ENCODE data around the gene USP10. TPM values are rescaled to one million over a fixed set of nuclear protein-coding genes. Genes with fewer than 3 reads are reported as not detected.

Gene USP10
- total RNA-seq, 1 donor from 2014 or later = 33.8 TPM

DNA sequence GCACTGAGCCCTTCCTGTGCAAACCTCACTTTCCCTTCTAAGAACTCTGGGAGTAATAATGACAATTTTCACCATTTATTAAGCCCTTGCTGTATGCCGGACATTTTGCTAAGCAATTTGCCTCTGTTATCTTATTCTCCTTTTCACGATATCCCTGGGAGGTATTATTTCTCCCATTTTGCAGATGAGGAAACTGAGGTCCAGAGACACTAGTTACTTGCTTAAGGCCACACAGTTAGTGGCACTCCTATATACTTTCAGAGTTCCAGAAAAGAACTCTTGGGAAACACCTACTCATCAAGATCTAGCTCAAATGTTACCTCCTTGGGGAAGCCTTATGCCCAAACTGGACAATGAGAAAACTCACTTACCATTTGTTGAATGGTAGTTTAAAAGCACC lies 4.8 kb upstream of the USP10 start:
- DNase-seq (ENCODE audit: low spot score) = no peak
- ATAC-seq = no peak

DNA sequence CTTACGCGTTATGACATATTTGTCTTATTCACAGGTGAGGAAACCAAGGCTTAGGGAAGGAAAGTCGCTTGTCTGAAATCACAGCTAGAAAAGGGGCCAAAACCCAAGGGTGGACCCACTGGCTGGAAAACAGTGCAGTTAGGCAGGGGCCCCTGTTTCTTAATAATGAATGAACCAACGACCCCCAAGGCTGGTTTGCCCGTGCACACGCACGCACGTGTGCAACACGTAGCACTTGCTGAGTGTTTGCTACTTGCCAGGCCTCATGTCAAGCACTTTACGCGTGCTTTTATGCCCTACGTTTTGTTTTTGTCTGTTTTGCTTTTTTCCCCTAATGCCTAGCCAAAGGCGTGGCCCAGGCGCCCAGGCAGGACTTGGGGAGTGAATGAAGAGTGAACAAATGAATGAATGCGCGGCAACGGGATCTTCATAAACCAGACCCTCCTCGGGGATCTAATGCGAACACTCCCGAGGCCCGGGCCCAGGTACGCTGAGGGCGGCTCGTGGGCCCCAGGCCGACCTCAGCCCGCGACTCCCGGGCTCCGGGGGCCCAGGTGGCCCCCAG lies 571 bp upstream of the USP10 start:
- no peak for DNase-seq (ENCODE audit: low spot score)
- peak; percentile 26 for ATAC-seq

DNA sequence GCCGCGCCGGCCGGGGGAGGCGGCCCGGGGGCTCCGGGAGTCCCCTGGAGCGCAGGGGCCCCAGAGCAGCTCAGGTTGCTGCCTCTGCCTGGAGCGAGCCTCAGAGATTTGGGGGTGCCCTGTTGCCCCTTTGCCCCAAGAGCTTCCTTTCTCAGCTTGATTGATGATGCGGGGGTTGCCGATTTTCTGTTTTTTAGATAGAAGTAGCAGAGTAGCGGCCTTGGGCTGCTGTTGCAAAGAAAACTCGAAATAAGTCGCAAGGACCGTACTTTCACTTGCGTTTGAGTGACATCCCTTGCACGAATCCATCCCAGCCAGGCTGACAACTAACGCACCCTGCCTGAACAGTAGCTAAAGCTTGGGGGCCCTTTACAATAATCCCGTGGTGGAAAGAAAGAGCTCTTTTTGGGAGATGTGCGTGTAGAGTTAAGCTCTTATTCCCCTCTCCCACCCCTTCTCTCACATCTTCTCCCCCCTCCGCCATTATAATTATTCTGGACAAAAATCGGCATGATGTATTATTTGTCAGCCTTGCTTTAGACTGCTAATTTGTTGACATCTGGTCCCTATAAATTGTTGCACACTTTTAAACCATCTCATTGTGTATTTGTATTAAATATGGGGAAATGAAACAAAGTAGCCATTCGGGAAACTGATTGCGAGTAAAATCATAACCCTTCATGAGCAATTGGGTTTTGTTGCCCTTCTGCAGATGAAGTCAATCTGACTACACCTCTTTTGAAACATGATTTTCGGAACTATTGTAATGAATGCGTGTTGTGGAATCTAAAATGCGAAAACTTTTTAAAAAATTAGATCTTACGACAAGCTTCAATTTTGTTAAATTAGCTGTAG lies 873 bp downstream of the USP10 start:
- peak; percentile 68 for ATAC-seq

DNA sequence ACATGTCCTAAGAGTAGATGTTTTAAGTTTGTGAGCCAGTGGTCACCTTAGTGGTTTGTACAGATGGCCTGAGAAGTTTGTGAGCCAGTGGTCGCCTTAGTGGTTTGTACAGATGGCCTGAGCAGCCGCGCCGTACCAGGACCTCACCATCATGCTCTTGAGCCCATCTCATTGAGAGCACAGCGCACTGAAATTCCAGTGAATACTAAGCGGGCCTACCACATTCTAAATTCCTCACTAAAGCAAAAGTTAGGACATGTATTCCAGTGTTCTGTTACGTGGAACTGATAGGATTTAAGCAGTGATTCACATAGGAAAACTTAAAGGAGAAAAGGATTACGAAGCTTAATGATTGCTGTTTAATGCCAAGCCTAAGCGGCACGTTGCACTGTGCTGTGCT lies 3.9 kb downstream of the USP10 start:
- peak; percentile 24 for DNase-seq (ENCODE audit: low spot score)
- no peak for ATAC-seq

More for the DNA sequence above, 873 bp downstream of the USP10 start:
- no peak for DNase-seq (ENCODE audit: low spot score)

DNA sequence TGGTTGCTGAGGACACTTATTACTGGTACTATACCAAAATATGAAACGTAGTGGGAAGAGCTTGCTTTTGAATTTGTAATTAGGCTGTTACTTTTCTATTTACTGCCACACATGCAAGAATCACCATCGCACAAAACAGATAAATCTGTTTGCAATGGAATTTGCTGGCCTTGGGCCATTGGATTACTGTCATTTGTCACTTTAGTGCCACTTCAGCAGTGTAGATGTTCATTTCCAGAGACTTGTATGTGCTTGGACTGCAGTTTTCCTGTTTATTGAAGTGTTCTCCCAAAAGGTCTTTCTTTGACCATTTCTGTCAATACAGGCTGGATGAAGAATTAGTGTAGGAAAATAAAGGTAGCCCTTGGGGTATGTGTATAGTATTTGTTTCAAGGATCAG lies 4.5 kb downstream of the USP10 start:
- peak; percentile 24 for DNase-seq (ENCODE audit: low spot score)
- no peak for ATAC-seq

DNA sequence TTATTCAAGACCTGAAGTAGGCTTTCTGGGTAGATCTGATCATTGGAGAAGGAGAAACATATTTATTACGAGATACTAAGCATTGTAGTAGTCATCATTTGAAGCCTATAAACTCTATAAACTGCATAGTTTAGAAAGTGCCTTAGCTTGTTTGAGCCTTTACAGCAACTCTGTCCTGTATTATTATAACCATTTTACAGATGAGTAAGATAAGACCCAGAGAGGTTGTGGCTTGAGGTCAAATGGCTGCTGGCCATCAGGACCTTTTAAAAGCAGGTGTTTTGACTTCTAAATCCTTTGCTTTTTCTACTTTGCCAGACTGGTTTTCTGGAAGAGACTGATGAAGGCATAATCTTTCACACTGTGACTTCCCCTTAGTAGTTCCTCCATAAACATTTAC lies 7.1 kb downstream of the USP10 start:
- no peak for DNase-seq (ENCODE audit: low spot score)

DNA sequence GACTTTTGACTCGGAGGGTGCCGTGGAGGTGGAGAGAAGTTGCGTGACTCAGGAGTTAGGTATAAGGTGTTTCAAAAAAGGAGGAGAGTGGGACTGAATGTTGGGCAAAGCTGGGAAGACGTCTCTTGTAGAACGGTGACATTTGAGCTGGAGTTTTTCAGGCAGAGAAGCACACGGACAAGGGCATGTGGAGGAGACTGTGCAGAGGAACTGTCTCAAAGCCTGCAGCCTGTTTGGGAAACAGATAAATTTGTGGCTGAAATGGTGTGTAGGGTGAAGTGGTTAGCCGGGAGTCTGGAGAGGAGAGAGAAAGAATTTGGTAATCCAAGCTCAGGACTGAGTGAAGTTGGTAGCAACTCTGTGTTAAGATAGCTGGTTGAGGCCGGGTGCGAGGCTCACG lies 9.8 kb downstream of the USP10 start:
- ATAC-seq (no peak), DNase-seq (ENCODE audit: low spot score) (no peak)

More for the DNA sequence above, 7.1 kb downstream of the USP10 start:
- ATAC-seq = no peak

DNA sequence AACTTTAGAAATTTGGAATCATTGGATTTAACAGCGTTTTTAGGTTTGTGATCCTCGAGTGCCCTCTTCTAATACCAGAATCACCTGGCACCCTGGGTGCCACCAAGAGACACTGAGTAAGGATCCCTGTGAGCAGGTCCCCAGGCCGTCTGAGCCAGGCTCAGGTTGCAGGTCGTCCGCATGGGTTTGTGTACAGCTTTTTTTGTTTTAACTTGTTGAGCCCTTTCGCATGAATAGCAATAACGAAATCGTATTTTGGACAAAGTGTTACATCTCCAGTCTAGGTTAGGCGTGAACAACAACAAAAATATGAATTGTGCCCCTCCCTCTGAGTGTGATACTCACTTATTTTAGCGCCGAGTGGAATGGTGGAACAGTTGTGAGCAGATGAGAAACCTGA lies 10.9 kb downstream of the USP10 start:
- no peak for ATAC-seq
- no peak for DNase-seq (ENCODE audit: low spot score)

DNA sequence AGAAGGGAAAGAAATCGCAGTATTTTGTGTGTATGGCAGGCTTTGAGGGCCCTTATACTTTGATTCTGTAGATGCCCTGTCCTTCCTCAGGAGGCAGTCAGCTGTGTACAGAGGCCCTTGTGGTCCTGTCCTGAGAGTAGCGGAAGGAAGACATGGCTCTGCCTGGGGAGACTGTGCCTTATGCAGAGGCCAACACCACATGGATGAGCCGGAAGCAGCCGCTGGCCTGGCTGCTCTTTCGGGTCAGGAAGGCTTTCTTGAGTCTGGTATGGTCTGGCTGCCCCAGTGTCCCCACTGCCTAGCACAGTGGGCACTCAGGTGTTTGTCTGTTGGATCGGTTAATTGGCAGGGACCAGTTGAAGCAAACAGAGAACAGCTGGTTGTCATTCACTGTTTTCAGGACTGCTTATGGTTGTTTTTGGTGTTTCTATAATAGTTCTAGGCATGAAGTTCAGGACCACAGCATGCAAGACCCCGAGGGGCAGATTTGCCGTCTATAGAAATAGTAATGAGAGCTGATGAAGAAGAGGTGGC lies 12.4 kb downstream of the USP10 start:
- ATAC-seq (peak; percentile 53), DNase-seq (ENCODE audit: low spot score) (no peak)

DNA sequence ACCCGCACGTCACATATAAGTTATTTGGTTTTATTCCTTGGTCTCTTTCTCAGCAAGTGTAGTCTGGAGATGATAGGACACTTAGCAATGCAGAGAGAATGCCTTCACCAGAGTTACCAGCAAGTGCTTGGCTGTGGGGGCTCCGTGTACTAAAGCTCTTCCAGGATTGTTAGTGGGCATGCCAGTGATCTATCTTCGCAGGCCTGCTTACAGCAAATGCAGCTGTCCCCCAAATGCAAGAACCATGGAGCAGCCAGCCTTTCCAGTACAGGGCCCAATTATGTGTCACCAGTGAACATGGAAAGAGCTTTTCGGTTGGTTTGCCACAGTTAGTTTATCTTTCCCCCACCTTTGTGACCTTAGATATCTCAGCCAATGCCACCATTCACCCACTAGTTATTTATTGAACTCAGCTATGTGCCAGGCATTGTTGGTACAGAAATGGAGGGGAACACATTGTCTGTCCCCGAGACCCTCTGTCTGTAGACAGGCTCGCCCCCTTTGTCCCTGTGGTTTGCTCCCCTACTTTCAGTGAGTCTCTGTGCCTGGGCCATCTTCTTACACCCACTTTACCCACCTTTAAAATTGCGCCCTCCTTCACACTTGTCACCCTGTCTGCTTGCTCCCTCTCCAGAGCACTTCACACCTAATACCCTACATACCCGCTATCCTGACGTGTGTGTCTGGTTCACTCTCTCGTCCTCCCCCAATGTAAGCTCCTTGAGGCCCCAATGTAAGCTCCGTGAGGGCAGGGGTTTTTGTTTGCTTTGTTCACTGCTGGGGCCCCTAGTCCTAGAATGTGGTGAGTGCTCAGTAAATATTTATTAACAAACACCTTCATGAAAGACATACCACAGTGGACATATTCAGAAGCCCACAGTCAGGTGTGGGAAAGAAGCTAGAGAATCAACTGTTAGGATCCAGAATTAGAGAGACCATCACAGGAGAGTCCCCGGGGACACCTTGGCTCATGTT lies 13.3 kb downstream of the USP10 start:
- DNase-seq (ENCODE audit: low spot score) = no peak
- ATAC-seq = peak; percentile 67

DNA sequence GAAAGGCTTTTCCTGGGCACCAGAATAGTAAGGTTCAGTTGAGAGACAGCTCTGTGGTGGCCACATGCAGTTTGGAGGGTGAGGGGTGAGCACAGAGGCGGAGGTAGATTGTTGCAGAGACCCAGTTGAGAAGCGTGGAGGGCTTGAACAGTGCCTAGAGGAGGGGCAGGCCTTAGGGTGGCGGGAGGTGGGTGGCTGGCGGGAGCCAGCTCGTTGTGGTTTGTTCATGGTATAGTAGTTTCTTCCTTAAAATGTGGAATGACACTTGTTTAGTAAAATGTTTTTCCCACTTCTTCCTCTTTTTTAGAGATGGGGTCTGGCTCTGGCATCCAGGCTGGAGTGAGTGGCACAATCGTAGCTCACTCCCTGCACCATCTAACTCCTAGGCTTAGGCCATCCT lies 14.2 kb downstream of the USP10 start:
- no peak for ATAC-seq

DNA sequence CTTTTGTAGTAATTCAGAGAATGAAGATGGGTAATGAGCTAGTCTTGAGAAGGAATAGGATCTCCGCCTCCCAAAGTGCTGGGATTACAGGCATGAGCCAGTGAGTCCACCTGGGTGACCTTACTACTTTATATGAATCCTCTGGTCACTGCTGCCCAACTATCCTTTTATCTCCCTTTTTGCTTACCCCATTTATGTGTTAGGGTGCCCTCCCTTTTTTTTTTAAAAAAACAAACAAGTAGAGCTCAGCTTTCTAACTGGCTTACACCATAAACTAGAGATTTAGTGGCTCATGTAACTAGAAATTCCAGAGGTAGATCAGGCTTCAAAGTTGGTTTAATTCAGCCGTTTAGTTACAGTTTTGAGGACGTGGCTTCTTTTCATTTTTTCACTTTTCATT lies 15.6 kb downstream of the USP10 start:
- DNase-seq (ENCODE audit: low spot score) (no peak), ATAC-seq (no peak)

More for the DNA sequence above, 14.2 kb downstream of the USP10 start:
- no peak for DNase-seq (ENCODE audit: low spot score)

DNA sequence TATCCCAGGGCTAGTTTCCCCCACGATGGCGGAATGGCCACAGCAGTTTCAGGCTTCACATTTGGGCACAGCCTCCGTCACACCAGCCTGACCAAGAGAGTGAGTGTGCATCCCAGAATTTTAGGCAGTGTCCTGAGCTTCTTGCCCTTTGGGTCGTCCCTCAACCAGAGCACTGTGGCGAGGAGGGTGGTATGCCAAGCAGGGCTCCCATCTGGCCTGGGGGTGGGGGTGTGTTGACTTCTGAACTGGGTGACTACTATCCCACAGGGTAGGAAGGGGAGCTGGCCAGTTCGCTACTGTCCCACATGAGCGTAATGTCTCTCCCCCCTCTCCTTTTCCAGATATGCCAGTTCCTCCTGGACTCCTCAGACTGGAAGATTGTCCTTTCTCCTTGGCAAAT lies 16.1 kb downstream of the USP10 start:
- DNase-seq (ENCODE audit: low spot score) = no peak
- no peak for ATAC-seq

DNA sequence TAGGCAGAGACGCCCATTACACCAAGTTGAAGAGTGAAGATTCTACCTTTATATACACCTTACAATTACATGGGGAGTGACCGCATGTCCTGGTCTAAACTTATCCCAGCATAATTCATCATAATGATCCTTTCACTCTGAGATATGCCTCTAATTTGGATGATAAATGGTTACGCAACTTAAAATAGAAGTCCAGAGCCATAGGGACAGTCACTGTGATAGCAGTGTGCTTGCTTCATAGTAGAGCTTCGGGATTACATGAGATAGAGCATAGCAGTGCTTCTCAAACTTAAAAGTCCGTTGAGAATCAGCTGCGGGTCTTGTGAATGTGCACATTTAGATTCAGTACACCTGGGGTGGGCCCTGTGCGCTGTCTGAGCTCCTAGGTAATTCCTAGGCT lies 16.9 kb downstream of the USP10 start:
- no peak for ATAC-seq
- no peak for DNase-seq (ENCODE audit: low spot score)

DNA sequence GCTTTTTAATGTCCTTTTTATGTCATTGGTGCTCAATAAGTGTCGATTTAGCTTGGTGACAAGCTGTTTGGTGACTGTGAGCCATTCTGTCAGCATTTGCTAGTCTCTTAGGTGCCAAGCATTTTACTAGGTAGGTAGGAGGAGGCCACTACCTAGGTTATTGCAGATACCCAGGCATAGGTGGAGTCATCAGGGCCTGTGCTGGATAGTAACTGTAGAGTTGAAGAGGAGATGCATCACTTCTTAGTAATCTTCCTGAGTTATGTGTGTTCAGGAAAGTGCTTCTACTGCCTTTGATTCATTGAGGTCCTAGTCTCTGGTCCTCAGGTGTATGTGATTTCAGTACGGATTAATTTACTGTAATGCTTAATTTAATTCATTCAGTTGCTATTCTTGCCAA lies 17.7 kb downstream of the USP10 start:
- DNase-seq (ENCODE audit: low spot score) (no peak), ATAC-seq (no peak)

DNA sequence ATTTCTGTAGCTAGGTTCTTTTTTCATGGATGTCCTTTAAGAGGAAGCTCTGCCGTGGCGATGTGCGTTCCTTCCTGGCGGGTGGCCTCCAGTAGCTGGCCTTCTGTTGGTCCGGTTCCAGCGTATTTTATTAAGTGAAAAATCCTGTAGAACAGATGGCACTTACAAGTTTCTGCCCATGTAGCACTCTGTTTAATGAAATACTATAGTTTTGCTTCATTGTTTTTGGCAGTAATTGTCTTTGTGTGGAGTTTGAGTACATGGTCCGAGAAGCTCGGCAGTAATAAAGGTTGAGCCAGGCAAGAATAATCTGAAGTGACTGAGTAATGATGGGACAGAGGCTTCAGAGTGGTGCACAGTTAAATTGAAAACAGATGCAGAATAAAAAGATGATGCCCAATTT lies 20.4 kb downstream of the USP10 start:
- DNase-seq (ENCODE audit: low spot score) = no peak
- no peak for ATAC-seq

DNA sequence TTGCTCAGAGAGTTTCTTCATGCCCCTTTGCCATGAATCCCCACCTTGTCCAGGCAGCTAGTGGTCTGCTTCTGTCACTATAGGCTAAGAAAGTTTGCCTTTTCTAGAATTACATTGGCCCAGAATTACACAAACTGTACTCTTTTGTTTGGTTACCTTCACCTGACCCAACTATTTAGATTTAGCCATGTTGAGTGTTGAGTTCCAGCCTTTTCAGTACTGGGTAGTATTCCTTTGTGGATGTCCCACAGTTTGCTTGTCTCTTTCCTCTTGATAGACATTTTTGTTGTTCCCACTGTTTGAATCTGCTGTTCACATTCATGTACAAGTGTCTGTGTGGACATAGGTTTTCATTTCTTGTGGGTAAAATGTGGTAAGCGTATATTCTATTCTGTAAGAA lies 22.3 kb downstream of the USP10 start:
- DNase-seq (ENCODE audit: low spot score) (no peak), ATAC-seq (no peak)

DNA sequence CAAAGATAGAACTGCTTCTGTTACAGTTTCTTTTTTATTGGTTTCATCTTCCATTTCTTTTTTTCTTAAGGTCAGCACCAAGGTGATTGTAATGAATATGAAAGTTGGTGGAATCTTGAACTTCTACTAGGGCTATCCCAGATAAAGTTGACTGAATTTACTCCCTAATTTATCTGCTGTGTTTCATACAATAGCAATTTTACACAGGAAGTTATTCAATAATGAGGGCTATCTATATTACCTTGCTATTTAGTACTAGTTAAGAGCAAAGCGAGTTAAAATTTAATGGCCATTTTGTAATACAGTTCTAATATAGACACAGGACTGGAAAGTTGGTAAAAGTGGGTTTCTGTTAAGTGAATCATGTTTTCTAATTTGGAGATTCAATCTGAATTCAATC lies 24.1 kb downstream of the USP10 start:
- ATAC-seq (no peak), DNase-seq (ENCODE audit: low spot score) (no peak)

DNA sequence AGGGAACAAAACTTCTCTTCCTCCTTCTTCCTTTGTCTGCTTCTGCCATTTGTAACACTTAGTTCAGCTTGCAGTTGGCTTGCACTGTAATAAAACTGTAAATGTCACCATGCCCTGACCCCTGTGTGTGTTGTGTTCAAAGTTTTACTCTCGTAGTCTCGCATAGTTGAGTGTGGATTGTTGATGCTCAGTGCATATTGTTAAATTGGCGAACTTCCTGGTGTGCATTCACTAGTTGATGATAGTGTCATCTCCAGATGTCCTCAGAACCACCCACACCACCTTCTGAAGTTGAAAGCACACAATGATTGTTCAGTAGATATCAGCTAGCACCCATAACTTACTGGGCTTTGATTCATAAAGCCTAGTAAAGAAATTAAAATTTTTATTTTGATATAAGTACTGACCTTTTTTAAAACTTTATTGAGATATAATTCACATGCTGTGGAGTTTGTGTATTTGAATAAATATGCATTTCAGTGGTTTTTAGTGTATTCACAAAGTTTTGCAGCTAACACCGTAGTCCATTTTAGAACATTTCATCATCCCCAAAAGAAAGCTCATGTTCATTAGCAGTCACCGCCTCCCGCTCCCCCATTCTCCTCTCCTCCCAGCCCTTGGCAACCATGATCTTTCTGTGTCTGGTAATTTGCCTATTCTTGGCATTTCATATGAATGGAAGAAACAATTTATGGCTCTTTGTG lies 25.0 kb downstream of the USP10 start:
- DNase-seq (ENCODE audit: low spot score) = no peak
- ATAC-seq = no peak

DNA sequence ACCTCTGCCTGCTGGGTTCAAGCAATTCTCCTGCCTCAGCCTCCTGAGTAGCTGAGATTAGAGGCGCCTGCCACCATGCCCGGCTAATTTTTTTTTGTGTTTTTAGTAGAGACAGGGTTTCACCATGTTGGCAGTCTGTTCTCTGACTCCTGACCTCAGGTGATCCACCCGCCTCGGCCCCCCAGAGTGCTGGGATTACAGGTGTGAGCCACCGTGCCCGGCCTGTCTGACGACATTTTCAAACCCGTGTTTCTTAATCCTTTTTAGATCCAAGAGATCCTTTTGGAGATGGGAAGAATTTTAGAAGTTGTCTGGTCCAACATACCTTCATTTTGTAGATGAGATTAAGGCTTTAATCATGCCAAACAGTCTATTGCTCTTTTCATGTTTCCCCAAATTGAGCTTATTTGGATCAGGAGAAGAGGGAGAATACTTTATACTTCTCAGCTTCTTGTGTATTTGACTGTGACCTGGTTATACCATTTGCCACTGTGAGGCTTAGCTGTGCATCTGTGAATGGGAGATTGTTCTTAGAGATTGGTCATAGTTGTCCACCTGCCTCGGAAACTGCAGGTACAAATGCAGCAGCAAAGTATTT lies 25.8 kb downstream of the USP10 start:
- no peak for DNase-seq (ENCODE audit: low spot score)
- peak; percentile 56 for ATAC-seq

Measured in left lobe of liver (tissue), 2 donors.